ENCODE results near the gene ENKD1.

ENKD1 gene

GRCh38 chr16:67663151-67663876 is 3.2 kb downstream of the ENKD1 start:
- no peak for DNase-seq (ENCODE audit: low read depth)

DNA sequence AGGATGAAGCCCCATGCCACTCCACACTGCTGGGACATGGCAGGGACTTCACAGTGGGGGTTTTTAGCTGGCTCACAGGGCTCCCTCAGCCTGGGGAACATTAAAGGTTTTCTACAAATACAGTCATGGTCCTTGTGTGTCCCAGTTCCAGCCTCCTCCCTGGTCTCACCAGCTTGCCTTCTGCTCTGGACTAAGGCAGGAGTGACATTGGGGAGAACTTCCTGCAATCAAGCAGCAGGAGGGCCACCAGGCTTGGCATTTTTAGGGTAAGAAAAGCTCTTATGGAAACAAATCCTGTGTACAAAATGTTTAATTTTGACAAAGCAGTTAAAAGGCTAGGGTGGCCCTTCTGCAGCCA is 3.9 kb downstream of the ENKD1 start:
- DNase-seq (ENCODE audit: low read depth), result no peak

GRCh38 chr16:67661886-67662652 is 4.5 kb downstream of the ENKD1 start:
- DNase-seq (ENCODE audit: low read depth), result no peak

DNA sequence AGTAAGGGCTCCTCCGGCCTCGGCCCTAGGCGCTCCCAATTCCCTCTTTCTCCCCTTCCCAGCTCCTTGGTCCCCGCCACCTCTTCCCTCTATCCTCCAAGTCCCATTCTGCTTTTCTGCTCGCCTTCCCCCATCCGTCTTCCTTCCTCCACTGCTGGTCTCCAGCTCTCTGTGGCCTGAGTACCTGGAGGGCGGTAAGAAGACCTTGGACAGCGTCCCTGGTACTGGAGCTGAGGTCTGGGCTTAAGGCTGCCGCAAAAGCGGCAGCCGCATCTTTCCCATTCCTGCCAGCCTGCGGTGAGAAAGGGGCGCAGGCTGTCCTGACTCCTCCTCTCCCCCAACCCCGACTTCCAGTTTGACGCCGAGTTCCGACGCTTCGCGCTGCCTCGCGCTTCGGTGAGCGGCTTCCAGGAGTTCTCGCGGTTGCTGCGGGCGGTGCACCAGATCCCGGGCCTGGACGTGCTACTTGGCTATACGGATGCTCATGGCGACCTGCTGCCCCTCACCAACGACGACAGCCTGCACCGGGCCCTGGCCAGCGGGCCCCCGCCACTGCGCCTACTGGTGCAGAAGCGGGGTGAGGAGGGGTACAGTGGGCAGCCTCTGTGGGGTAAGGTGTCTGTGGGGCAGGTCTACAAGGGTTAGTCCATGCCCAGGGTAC is 5.3 kb downstream of the ENKD1 start:
- no peak for DNase-seq (ENCODE audit: low read depth)

- DNase-seq (ENCODE audit: low read depth), result peak; percentile 72
Measured at GRCh38 chr16:67660564-67661028, 6.0 kb downstream of the ENKD1 start, which contains the start of gene PARD6A. Gene PARD6A (plus strand): TSS chr16:67660960. CDS start chr16:67661039, 79 bp downstream.

GRCh38 chr16:67659675-67660563 is 6.6 kb downstream of the ENKD1 start, which contains the start of gene ACD:
Gene ACD (minus strand): TSS chr16:67660260. CDS start chr16:67660220, 40 bp downstream.
- DNase-seq (ENCODE audit: low read depth), result peak; percentile 72

DNA sequence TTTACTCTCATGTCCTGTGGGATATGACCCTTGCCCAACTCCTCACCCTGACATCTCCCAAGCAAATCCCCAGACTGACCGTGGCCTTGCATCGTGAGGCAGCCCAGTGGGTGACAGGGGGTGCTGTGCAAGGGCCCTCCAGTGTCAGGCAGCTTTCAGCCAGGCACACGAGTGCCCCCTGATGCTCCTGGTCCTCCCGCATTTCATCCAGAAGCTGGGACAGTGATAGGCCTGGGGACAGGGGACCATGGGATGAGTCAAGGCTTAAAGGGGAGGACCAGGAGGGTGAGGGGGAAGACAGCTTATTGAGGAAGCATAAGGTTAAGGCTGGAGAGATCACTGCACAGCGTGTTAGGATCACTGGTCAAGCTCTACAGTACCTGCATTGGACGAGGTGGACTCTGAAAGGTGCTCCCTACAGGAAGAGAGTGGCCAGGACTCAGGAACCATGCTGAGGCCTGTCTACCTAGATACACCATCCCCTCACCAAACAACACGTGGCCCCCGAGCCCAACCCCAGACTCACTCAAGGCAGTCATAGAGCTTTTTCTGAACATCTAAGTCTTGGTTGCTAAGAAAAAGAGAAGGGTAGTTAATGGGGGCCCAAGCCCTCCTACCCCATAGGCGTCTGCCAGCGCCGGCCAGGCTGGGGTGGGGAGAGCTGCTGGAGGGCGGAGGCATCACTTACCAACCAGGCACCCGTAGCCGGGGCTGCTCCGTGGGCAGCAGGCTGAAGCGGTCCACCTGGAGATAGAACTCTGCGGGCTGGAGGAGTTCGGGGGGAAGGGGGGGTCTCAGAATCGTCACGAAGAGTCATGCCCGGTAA is 7.5 kb downstream of the ENKD1 start:
- DNase-seq (ENCODE audit: low read depth), result no peak

- DNase-seq (ENCODE audit: low read depth), result no peak
Measured at GRCh38 chr16:67657751-67658518, 8.6 kb downstream of the ENKD1 start.

DNA sequence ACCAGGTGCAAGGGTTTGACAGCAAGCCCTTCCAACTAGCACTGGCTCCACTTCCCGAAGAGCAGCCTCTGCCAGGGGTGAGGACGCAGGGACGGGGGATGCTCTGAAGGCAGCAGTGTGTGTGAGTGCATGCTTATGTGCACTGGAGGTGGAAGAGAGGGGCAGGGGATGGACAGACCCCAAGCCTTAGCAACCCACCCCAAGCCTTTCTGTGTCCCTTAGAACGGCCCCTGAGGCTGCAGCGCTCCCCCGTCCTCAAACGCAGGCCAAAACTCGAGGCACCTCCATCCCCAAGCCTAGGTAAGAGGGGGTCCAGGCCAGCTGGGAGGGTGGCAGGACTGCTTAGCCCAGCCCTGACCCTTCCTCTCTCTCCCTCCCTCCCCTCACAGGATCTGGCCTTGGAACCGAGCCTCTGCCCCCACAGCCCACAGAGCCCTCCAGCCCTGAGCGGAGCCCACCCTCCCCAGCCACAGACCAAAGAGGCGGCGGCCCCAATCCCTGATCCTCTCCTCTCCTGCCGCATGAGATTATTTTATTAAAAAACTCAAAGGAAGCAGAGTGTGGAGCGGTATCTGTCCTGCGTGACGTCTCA is 9.4 kb downstream of the ENKD1 start:
- no peak for DNase-seq (ENCODE audit: low read depth)

DNA sequence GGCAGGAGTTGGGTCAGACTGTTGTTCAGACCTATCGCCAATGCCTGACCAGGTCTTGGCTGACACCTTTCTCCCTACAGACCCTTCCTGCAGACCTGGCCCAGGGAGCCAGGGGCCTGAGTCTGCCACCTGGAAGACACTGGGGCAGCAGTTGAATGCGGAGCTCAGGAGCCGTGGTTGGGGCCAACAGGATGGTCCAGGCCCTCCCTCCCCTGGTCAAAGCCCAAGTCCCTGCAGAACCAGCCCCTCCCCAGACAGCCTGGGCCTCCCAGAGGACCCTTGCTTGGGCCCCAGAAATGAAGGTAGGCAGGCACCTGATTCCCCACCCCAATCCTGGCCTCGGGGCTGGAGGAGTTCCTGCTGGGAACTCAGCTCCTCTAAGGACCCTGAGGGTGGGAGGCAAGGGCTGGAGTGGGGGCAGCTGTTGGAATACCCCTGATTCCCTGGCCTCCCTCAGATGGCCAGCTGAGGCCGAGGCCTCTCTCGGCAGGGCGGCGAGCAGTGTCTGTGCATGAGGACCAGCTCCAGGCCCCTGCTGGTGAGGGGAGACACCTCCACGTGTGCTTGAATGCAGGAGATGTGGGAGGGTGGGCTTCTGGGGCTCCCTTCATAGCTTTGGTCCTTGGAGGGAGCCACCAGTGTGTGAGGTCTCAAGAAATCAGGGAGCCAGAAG is 10.1 kb downstream of the ENKD1 start:
- DNase-seq (ENCODE audit: low read depth), result no peak

DNA sequence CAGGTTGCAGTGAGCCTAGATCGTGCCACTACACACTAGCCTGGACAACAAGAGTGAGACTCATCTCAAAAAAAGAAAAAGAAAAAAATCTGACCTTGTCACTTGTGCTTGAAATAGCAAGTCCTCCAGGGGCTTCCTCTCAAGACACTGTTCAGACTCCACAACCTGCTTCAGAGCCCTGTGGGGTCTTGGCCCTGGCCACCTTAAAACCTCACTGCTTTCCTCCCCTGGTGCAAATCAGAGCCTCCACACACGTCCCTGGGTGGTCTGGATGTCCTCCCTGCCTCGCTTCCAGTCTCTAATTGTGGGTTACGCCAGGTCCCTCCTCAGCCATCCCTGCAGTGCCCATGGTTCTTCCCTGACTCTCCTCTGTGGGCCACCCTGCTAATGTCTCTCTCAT is 11.2 kb downstream of the ENKD1 start:
- DNase-seq (ENCODE audit: low read depth), result no peak

- DNase-seq (ENCODE audit: low read depth), result no peak
Measured at GRCh38 chr16:67654403-67654911, 12.1 kb downstream of the ENKD1 start.

GRCh38 chr16:67653789-67654402 is 12.7 kb downstream of the ENKD1 start:
- no peak for DNase-seq (ENCODE audit: low read depth)

- no peak for DNase-seq (ENCODE audit: low read depth)
Measured at GRCh38 chr16:67653128-67653788, 13.3 kb downstream of the ENKD1 start.

GRCh38 chr16:67652578-67653127 is 13.9 kb downstream of the ENKD1 start:
- DNase-seq (ENCODE audit: low read depth), result no peak

DNA sequence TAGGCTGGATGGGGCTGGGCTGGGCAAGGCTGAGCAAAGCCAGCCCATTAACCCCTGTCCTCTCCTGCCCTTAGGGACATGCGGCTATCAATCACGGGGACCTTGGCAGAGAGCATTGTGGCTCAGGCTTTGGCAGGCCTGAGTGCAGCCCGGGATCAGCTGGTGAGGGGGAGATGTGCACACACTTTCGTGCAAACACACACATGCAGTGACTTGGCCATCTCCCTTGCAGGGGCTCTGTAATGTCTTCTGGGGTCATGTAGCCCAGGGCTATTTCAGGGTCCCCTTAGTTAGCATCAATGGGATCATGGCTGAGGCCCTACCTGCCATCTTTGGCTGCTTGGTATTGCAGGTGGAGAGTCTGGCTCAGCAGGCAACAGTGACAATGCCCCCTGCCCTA is 14.7 kb downstream of the ENKD1 start:
- DNase-seq (ENCODE audit: low read depth), result no peak

GRCh38 chr16:67651039-67651438 is 15.5 kb downstream of the ENKD1 start:
- no peak for DNase-seq (ENCODE audit: low read depth)

- no peak for DNase-seq (ENCODE audit: low read depth)
Measured at GRCh38 chr16:67650023-67650422, 16.5 kb downstream of the ENKD1 start.

All from HS-27A (cell line).